Effector CD8-positive, alpha-beta T cell (primary cell): ENCODE data around the gene CRKL.
"Not testable (repeated sequence)": the region's sequence is repeated elsewhere in the genome, so short reads cannot be mapped to it uniquely, and the experiment has no call there.

Experiments
- DNase-seq: peaks from one replicate; lab custom pipeline; 2025; lab: John Stamatoyannopoulos, UW

The CRKL gene

GRCh38 chr22:20935049-20935448 lies 17.8 kb downstream of the CRKL start:
- DNase-seq: not testable (repeated sequence)

GRCh38 chr22:20935780-20936539 lies 18.8 kb downstream of the CRKL start:
- not testable (repeated sequence) for DNase-seq

- no peak for DNase-seq
These were observed 20.0 kb downstream of the CRKL start for GRCh38 chr22:20937031-20937793.

GRCh38 chr22:20937794-20938671 lies 20.8 kb downstream of the CRKL start:
- no peak for DNase-seq

- DNase-seq: not testable (repeated sequence)
These were observed 22.4 kb downstream of the CRKL start for GRCh38 chr22:20939457-20940185.

GRCh38 chr22:20940186-20940651 lies 23.0 kb downstream of the CRKL start:
- DNase-seq: no peak

- DNase-seq: no peak
These were observed 23.7 kb downstream of the CRKL start for GRCh38 chr22:20940904-20941385.

- DNase-seq: not testable (repeated sequence)
These were observed 25.1 kb downstream of the CRKL start for GRCh38 chr22:20942203-20942902.

GRCh38 chr22:20943104-20943933 lies 26.1 kb downstream of the CRKL start:
- no peak for DNase-seq

GRCh38 chr22:20944042-20944441 lies 26.8 kb downstream of the CRKL start:
- no peak for DNase-seq

GRCh38 chr22:20945578-20945934 lies 28.3 kb downstream of the CRKL start:
- no peak for DNase-seq

- DNase-seq: no peak
These were observed 29.1 kb downstream of the CRKL start for GRCh38 chr22:20946080-20946986.

GRCh38 chr22:20946991-20947390 lies 29.8 kb downstream of the CRKL start:
- no peak for DNase-seq

- no peak for DNase-seq
These were observed 31.2 kb downstream of the CRKL start for GRCh38 chr22:20948450-20948849.

GRCh38 chr22:20948989-20949388 lies 31.8 kb downstream of the CRKL start:
- DNase-seq: no peak

- DNase-seq: no peak
These were observed 32.5 kb downstream of the CRKL start for GRCh38 chr22:20949698-20950183.

- DNase-seq: no peak
These were observed 34.1 kb downstream of the CRKL start for GRCh38 chr22:20951151-20951931.

GRCh38 chr22:20951932-20952380 lies 34.7 kb downstream of the CRKL start:
- no peak for DNase-seq
